OCI-LY3 (cell line): ENCODE results near the gene USE1.

Experiments used
- H2AFZ ChIP-seq: fragments of 200-600, 300-600 bp; shearing (Covaris generic); 2 replicates; pipeline ENCODE4 v1.6.0; 2014; ENCODE audit warnings: antibody characterized with exemption, low read depth, low read length
- H3K27ac ChIP-seq: fragments of 200-600, 300-600 bp; sonication (generic); 2 replicates; pipeline ENCODE4 v1.5.1; 2014; ENCODE audit warnings: mild to moderate bottlenecking, low read length, moderate library complexity, mixed read lengths
- H3K27me3 ChIP-seq: fragments of 200-600, 300-600 bp; sonication (generic); 2 replicates; pipeline ENCODE4 v1.6.1; 2014; ENCODE audit warnings: low read depth, low read length, mixed read lengths
- H3K36me3 ChIP-seq: fragments of 200-600, 300-600 bp; sonication (generic); replicated peaks from 2 replicates; pipeline ENCODE3; 2014; ENCODE audit warnings: low read depth, low read length, mixed read lengths
- H3K4me1 ChIP-seq: fragments of 300-600, 200-600 bp; sonication (generic); 2 replicates; pipeline ENCODE4 v1.6.1; 2014; ENCODE audit warnings: low read length, mixed read lengths
- H3K4me2 ChIP-seq: fragments of 200-600, 300-600 bp; sonication (generic); 2 replicates; pipeline ENCODE4 v1.6.1; 2014; ENCODE audit warnings: low read length, mixed read lengths
- H3K4me3 ChIP-seq: fragments of 300-600, 200-600 bp; sonication (generic); 2 replicates; pipeline ENCODE4 v1.5.1; 2014; ENCODE audit warnings: antibody characterized with exemption, mild to moderate bottlenecking, low read length, moderate library complexity
- H3K79me2 ChIP-seq: fragments of 300-600, 200-600 bp; shearing (Covaris generic); 2 replicates; pipeline ENCODE4 v1.6.1; 2014; ENCODE audit warnings: mild to moderate bottlenecking, low read length, mixed read lengths
- H3K9ac ChIP-seq: fragments of 300-600, 200-600 bp; shearing (Covaris generic); 2 replicates; pipeline ENCODE4 v1.6.0; 2014; ENCODE audit warnings: mild to moderate bottlenecking, low read length, moderate library complexity
- H3K9me3 ChIP-seq: fragments of 200-600, 300-600 bp; shearing (Covaris generic); 2 replicates; pipeline ENCODE4 v1.6.1; 2014; ENCODE audit warnings: low read length, mixed read lengths; ENCODE audit not compliant: insufficient read depth
- H4K20me1 ChIP-seq: fragments of 200-600, 300-600 bp; sonication (generic); 2 replicates; pipeline ENCODE4 v1.6.1; 2016; ENCODE audit warnings: low read length, mixed read lengths; ENCODE audit not compliant: insufficient read depth
- CTCF ChIP-seq: fragments of 200-600, 300-600 bp; sonication (generic); IDR thresholded peaks from 2 replicates; pipeline ENCODE4 v1.5.1; 2014; ENCODE audit warnings: antibody characterized with exemption, low read length, low read depth
- EZH2phosphoT487 ChIP-seq: fragments of 200-600 bp; shearing (Covaris generic); IDR thresholded peaks from 2 replicates; pipeline ENCODE4 v1.6.1; 2018; ENCODE audit warnings: antibody characterized with exemption, mixed run types, low read depth

USE1 gene

GRCh38 chr19:17172624-17173345, 42.4 kb upstream of the USE1 start:
- Histone ChIP-seq H3K9ac (no peak overlapping the region), H4K20me1 (no peaks in the 10 kb centered on the region), H3K4me2 (no peak overlapping the region), H3K9me3 (no peaks in the 10 kb centered on the region), H3K36me3 (peaks cover 48% of the 10 kb centered on the region), H2AFZ (no peak overlapping the region), H3K4me1 (peaks cover 16% of the 10 kb centered on the region), H3K27me3 (no peaks in the 10 kb centered on the region), H3K79me2 (no peaks in the 10 kb centered on the region), H3K4me3 (no peak overlapping the region), H3K27ac (no peak overlapping the region)
- TF ChIP-seq EZH2phosphoT487 (no peak), CTCF (no peak)

- peaks cover 4% of the 10 kb centered on the region for H3K4me1 ChIP-seq
- no peak for TF ChIP-seq CTCF
- TF ChIP-seq EZH2phosphoT487, result no peak
- H3K9ac ChIP-seq, result no peak overlapping the region
- no peaks in the 10 kb centered on the region for H3K27me3 ChIP-seq
- H3K79me2 ChIP-seq, result no peaks in the 10 kb centered on the region
- H3K36me3 ChIP-seq, result peaks cover 20% of the 10 kb centered on the region
- H4K20me1 ChIP-seq, result no peaks in the 10 kb centered on the region
- H3K9me3 ChIP-seq, result no peaks in the 10 kb centered on the region
- no peak overlapping the region for H3K4me3 ChIP-seq
- H3K27ac ChIP-seq, result no peak overlapping the region
- no peak overlapping the region for H2AFZ ChIP-seq
- H3K4me2 ChIP-seq, result no peak overlapping the region
Measured at GRCh38 chr19:17178291-17178690, 36.9 kb upstream of the USE1 start.

- H3K27ac ChIP-seq, result no peak overlapping the region
- no peak overlapping the region for H3K9ac ChIP-seq
Measured at GRCh38 chr19:17180997-17181702, 34.0 kb upstream of the USE1 start.

More at GRCh38 chr19:17180997-17181702, 34.0 kb upstream of the USE1 start:
- H2AFZ ChIP-seq, result no peak overlapping the region
- no peaks in the 10 kb centered on the region for H4K20me1 ChIP-seq
- no peaks in the 10 kb centered on the region for H3K9me3 ChIP-seq
- no peaks in the 10 kb centered on the region for H3K79me2 ChIP-seq
- no peak for TF ChIP-seq CTCF
- TF ChIP-seq EZH2phosphoT487, result no peak
- H3K27me3 ChIP-seq, result no peaks in the 10 kb centered on the region
- peaks cover 16% of the 10 kb centered on the region for H3K4me1 ChIP-seq
- no peak overlapping the region for H3K4me2 ChIP-seq
- peaks cover 29% of the 10 kb centered on the region for H3K36me3 ChIP-seq
- no peak overlapping the region for H3K4me3 ChIP-seq
